Measurements from ENCODE around the gene IL36B. TPM values are rescaled to one million over a fixed set of nuclear protein-coding genes. Genes with fewer than 3 reads are reported as not detected.

IL36B gene
- total RNA-seq, 4 donors from 2014 or later: not detected

DNA sequence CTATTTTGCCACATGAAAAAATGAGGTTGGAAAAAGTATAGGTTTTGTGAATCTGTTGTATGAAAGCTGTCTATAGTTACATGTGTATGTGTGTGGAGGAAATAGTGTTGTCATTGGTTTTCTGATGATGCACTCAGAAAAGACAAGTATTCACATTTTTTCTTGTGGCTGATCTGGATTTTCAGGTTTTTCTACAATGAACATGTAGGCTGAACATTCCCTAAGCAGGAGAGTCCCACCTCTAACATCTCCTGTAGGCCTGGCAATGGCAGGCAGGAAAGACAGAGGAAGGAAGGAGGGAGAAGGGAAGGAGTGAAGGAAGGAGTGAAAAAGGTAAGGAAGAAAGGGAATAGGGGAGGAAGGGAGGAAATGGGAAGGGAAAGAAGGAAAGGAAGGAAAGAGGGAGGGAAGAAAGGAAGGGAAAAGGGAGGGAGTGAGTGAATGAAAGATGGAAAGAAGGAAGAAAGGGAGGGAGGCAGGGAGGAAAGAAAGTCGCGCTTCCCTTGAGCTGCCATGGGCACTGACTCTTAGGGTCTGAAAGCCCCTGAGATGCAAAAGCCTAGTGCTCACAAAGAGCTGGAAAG lies 5.8 kb upstream of the IL36B start:
- no peak for TF ChIP-seq CTCF (IDR thresholded peaks at IDR 0.05; ENCODE audit: low read depth)

DNA sequence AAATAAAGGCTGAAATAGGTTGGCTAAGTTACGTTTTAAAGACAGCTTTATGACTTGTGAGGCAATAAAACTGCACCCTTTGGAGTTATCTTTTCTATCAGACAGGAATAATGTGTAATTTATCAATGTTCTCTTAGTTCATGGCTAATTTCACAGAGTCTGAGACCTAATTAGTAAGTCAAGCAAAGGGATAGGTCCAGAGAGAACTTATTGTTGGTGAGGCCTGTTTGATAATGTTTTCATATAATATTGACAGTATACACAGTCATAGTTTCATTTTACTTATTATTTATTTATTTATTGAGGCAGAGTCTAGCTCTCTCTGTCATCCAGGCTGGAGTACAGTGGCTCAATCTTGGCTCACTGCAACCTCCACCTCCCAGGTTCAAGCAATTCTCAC lies 4.5 kb upstream of the IL36B start:
- TF ChIP-seq CTCF (IDR thresholded peaks at IDR 0.05; ENCODE audit: low read depth): no peak

DNA sequence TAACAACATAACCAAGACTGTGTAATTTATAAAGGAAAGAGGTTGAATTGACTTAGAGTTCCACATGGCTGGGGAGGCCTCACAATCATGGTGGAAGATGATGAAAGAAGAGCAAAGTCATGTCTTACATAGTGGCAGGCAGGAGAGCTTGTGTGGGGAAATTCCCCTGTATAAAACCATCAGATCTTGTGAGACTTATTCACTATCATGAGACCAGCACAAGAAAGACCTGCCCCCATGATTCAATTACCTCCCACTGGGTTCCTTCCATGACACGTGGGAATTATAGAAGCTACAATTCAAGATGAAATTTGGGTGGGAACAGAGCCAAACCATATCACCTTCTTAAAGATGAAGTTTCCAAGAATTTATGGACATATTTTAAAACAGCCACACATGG lies 3.9 kb upstream of the IL36B start:
- TF ChIP-seq CTCF (IDR thresholded peaks at IDR 0.05; ENCODE audit: low read depth): no peak

DNA sequence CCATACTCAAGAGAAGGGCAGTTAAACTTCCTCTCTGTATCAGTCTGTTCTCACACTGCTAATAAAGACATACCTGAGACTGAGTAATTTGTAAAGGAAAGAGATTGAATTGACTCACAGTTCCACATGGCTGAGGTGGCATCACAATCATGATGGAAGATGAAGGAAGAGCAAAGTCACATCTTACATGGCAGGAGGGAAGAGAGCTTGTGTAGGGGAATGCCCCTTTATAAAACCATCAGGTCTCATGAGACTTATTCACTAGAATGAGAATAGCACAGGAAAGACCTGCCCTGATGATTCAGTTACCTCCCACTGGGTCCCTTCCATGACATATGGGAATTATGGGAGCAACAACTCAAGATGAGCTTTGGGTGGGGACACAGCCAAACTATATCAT lies 1.4 kb upstream of the IL36B start:
- no peak for TF ChIP-seq CTCF (IDR thresholded peaks at IDR 0.05; ENCODE audit: low read depth)

DNA sequence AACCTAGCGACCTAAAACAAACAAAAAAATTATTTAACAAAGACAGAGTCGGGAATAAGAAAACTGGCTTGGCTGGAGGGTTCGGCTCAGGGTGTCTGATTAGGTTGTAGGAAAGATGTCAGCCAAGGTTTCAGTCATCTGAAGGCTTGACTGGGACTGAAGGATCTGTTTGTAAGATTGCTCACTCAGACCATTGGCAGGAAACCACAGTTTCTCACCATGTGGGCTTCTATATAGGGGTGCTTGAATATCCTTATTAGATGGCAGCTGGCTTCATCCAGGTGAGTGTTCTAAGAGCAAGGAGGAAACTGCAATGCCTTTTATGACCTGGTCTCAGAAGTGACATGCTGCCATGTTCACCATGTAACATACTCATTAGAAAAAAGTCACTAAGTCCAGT lies 999 bp upstream of the IL36B start:
- TF ChIP-seq CTCF (IDR thresholded peaks at IDR 0.05; ENCODE audit: low read depth): no peak

DNA sequence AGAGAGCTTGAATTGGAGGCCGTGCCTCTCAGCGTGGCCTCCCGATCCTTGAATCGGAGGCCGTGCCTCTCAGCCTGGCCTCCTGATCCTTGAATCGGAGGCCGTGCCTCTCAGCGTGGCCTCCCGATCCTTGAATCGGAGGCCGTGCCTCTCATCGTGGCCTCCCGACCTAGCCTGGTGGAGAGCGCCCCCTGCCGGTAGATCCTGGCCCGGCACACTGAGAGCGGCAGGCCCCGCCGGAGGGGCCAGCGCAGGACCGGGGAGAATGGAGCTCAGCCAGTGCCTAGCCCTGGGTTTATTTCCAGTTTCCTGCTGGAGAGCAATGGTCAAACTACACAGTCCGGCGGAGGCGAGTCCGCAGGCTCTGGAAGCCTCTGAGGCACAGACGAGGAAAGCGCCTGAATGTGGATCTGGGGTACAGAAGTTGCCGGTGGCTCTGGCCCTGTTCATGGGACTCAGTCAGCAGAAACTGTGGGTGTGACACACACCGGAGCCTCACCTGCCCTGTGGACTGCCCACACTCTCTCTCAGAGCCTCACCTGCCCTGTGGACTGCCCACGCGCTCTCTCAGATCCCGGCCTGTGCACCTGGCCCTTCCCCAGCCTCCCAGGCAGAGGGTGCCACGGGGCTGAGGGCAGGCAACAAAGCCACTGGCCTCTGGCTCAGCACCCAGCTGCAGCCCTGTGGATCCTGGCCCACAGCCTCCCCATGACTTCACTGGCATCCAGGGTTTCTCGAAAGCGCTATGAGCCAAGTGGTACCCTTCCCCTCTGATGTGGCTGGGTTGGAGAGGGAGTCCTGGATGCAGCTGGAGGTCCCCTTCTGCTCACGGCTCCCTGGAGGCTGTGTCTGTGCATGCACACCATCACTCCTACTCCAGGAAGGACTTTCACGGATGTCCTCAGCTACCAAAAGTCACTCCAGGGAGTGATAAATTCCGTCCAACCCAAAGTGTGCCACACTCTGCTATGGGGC lies 1.5 kb downstream of the IL36B start:
- TF ChIP-seq CTCF (IDR thresholded peaks at IDR 0.05; ENCODE audit: low read depth): no peak

DNA sequence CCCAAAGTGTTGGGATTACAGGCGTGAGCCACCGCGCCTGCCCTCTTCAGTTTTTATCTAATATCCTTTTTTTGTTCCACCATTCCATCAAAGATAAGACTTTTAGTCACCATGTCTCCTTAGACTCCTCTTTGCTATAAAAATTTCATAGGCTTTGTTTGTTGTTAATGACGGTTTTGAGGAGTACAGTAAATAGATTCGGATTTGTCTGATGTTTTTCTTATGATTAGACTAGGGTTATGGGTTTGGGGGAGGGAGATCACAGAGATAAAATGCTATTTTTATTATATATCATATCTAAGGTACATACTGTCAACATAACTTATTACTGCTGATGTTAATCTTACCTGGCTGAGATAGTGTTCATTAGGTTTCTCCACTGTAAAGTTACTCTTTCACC lies 6.2 kb downstream of the IL36B start:
- no peak for TF ChIP-seq CTCF (IDR thresholded peaks at IDR 0.05; ENCODE audit: low read depth)

Measured in subcutaneous adipose tissue (tissue), 4 donors.